Activated CD8-positive, alpha-beta T cell treated with anti-CD3 and anti-CD28 coated beads for 36 hours (primary cell): Measurements from ENCODE around the gene LIFR. TPM values are rescaled to one million over a fixed set of nuclear protein-coding genes. Genes with fewer than 3 reads are reported as not detected.

Experiments used
- ATAC-seq: fragments of 200-7000 bp; cut with Tn5 transposase; one replicate; pipeline ENCODE4 v1.10.0; 2021; ENCODE audit warnings: mild to moderate bottlenecking, moderate library complexity
- CTCF ChIA-PET: fragments of 350-600 bp; sonication (Branson Sonifier 250); formaldehyde crosslinking; loops from one replicate; lab custom pipeline; 2021; ENCODE audit warnings: antibody characterized with exemption; lab: Charles Lee
- POLR2A ChIA-PET: fragments of 350-600 bp; sonication (Branson Sonifier 250); formaldehyde crosslinking; loops from one replicate; lab custom pipeline; 2021; ENCODE audit warnings: antibody characterized with exemption; lab: Charles Lee
- DNase-seq: peaks from one replicate; pipeline ENCODE4 v3.0.0-alpha.2; 2020
- H3K27ac Mint-ChIP-seq: one replicate; pipeline ENCODE4 v1.8.0; 2021; ENCODE audit warnings: mild to moderate bottlenecking, mixed read lengths
- H3K27me3 Mint-ChIP-seq: one replicate; pipeline ENCODE4 v1.8.0; 2021; ENCODE audit warnings: mixed read lengths
- H3K36me3 Mint-ChIP-seq: one replicate; pipeline ENCODE4 v1.8.0; 2021; ENCODE audit warnings: low read depth, mixed read lengths
- H3K4me1 Mint-ChIP-seq: one replicate; pipeline ENCODE4 v1.8.0; 2021; ENCODE audit warnings: low read depth, mixed read lengths
- H3K4me3 Mint-ChIP-seq: one replicate; pipeline ENCODE4 v1.8.0; 2021; ENCODE audit warnings: mild to moderate bottlenecking, moderate library complexity, mixed read lengths
- H3K9me3 Mint-ChIP-seq: one replicate; pipeline ENCODE4 v1.8.0; 2021; ENCODE audit warnings: mixed read lengths
- CTCF ChIP-seq: fragments of 200-600 bp; IDR thresholded peaks from one replicate; pipeline ENCODE4 v1.8.0; 2022; ENCODE audit warnings: antibody characterized with exemption, mild to moderate bottlenecking
- intact Hi-C: fragments of 100-400 bp; cut with micrococcal nuclease; formaldehyde crosslinking; loops from one replicate; pipeline ENCODE4 v1.10.0; 2022
- total RNA-seq, 2 experiments: library from RNA; stranded (reverse); gene quantifications; one replicate each; pipeline ENCODE4 v1.2.3, GENCODE V29; 2021

Gene LIFR
- total RNA-seq, 2 experiments from 2014 or later, result not detected

- no peak for TF ChIP-seq CTCF
- H3K36me3 Mint-ChIP-seq, result no peaks in the 10 kb centered on the region
- no peak overlapping the region for H3K4me3 Mint-ChIP-seq
- intact Hi-C loops, result no loop called here
- DNase-seq, result no peak
- H3K9me3 Mint-ChIP-seq, result no peaks in the 10 kb centered on the region
- no peak for ATAC-seq
- no peak overlapping the region for H3K27ac Mint-ChIP-seq
- H3K27me3 Mint-ChIP-seq, result peaks cover 11% of the 10 kb centered on the region
- CTCF ChIA-PET, result interaction anchor here (1.6 kb wide), 1 partner anchor 9 kb away, joined by 4 read pairs; no protein-coding TSS in a partner anchor
- POLR2A ChIA-PET, result no interaction called here
- no peaks in the 10 kb centered on the region for H3K4me1 Mint-ChIP-seq
Measured at GRCh38 chr5:38589629-38590028, 33.2 kb upstream of the LIFR start.

- H3K36me3 Mint-ChIP-seq, result no peaks in the 10 kb centered on the region
- peaks cover 29% of the 10 kb centered on the region for H3K27me3 Mint-ChIP-seq
- ChIA-PET CTCF (no interaction called here), POLR2A (no interaction called here)
- intact Hi-C loops, result no loop called here
- no peak overlapping the region for H3K27ac Mint-ChIP-seq
- H3K4me1 Mint-ChIP-seq, result no peaks in the 10 kb centered on the region
- no peak for DNase-seq
- no peak overlapping the region for H3K4me3 Mint-ChIP-seq
- no peaks in the 10 kb centered on the region for H3K9me3 Mint-ChIP-seq
- ATAC-seq, result no peak
- TF ChIP-seq CTCF, result no peak
Measured at GRCh38 chr5:38585816-38586215, 29.4 kb upstream of the LIFR start.

GRCh38 chr5:38583500-38583899 is 27.1 kb upstream of the LIFR start:
- ChIA-PET CTCF (interaction anchor here (1.5 kb wide), 1 partner anchor 201 kb away, joined by 3 read pairs; no protein-coding TSS in a partner anchor), POLR2A (no interaction called here)
- TF ChIP-seq CTCF, result no peak
- no peak for ATAC-seq
- intact Hi-C loops, result no loop called here
- peaks cover 31% of the 10 kb centered on the region for H3K27me3 Mint-ChIP-seq
- no peak overlapping the region for H3K27ac Mint-ChIP-seq
- DNase-seq, result no peak
- no peaks in the 10 kb centered on the region for H3K4me1 Mint-ChIP-seq
- no peak overlapping the region for H3K4me3 Mint-ChIP-seq
- H3K9me3 Mint-ChIP-seq, result no peaks in the 10 kb centered on the region
- H3K36me3 Mint-ChIP-seq, result no peaks in the 10 kb centered on the region

- ATAC-seq, result no peak
- H3K4me1 Mint-ChIP-seq, result no peaks in the 10 kb centered on the region
- DNase-seq, result no peak
- no peak overlapping the region for H3K4me3 Mint-ChIP-seq
- H3K9me3 Mint-ChIP-seq, result no peaks in the 10 kb centered on the region
- H3K27me3 Mint-ChIP-seq, result peaks cover 31% of the 10 kb centered on the region
- H3K27ac Mint-ChIP-seq, result no peak overlapping the region
- intact Hi-C loops, result no loop called here
- POLR2A ChIA-PET, result no interaction called here
- CTCF ChIA-PET, result interaction anchor here (1.5 kb wide), 1 partner anchor 200 kb away, joined by 3 read pairs; no protein-coding TSS in a partner anchor
- no peak for TF ChIP-seq CTCF
- H3K36me3 Mint-ChIP-seq, result no peaks in the 10 kb centered on the region
Measured at GRCh38 chr5:38582975-38583319, 26.5 kb upstream of the LIFR start.

- H3K27me3 Mint-ChIP-seq, result peaks cover 30% of the 10 kb centered on the region
- CTCF ChIA-PET, result interaction anchor here (1.5 kb wide), 1 partner anchor 200 kb away, joined by 3 read pairs; no protein-coding TSS in a partner anchor
Measured at GRCh38 chr5:38582293-38582974, 26.0 kb upstream of the LIFR start.

More at GRCh38 chr5:38582293-38582974, 26.0 kb upstream of the LIFR start:
- no peak for TF ChIP-seq CTCF
- Mint-ChIP-seq H3K27ac (no peak overlapping the region), H3K36me3 (no peaks in the 10 kb centered on the region), H3K9me3 (no peaks in the 10 kb centered on the region), H3K4me3 (no peak overlapping the region), H3K4me1 (no peaks in the 10 kb centered on the region)
- no peak for ATAC-seq
- DNase-seq, result no peak
- POLR2A ChIA-PET, result no interaction called here
- intact Hi-C loops, result no loop called here
